Breast epithelium (tissue), 3 donors: ENCODE results near the gene CIBAR2.

Experiments used
- CTCF ChIP-seq, 3 donors: fragments of 450-650 bp; IDR thresholded peaks; one replicate each; pipeline ENCODE4 v1.5.1; 2016 to 2017; ENCODE audit warnings: antibody characterized with exemption in 3 of 3, mild to moderate bottlenecking in 3 of 3, moderate library complexity in 3 of 3
- POLR2A ChIP-seq: fragments of 450-650 bp; IDR thresholded peaks from one replicate; pipeline ENCODE4 v1.6.1; 2016; ENCODE audit warnings: antibody characterized with exemption, mild to moderate bottlenecking, moderate library complexity

- TF ChIP-seq CTCF (IDR thresholded peaks at IDR 0.05) (no peak), POLR2A (no peak)
Measured at GRCh38 chr16:85140455-85141012, 28.3 kb upstream of the CIBAR2 start.
